Mucosa of stomach (tissue), 1 donor: ENCODE results near the gene VHLL.
A peak's percentile ranks its signal among the peaks of the same experiment; 100 is the strongest.

Experiments
- H3K27me3 ChIP-seq: one replicate; pipeline ENCODE4 v1.7.0; 2013; ENCODE audit warnings: mild to moderate bottlenecking, low read length; ENCODE audit not compliant: control insufficient read depth, insufficient read depth
- H3K36me3 ChIP-seq: one replicate; pipeline ENCODE4 v1.7.0; 2013; ENCODE audit warnings: low read length; ENCODE audit not compliant: control insufficient read depth, insufficient read depth
- H3K4me1 ChIP-seq: one replicate; pipeline ENCODE4 v1.7.0; 2013; ENCODE audit warnings: mild to moderate bottlenecking, low read length; ENCODE audit not compliant: control insufficient read depth, insufficient read depth
- H3K4me3 ChIP-seq: one replicate; pipeline ENCODE4 v1.7.0; 2013; ENCODE audit warnings: low read length
- H3K9ac ChIP-seq: one replicate; pipeline ENCODE4 v1.7.0; 2013; ENCODE audit warnings: mild to moderate bottlenecking, low read length, moderate library complexity
- H3K9me3 ChIP-seq: one replicate; pipeline ENCODE4 v1.7.0; 2013; ENCODE audit warnings: mild to moderate bottlenecking, low read length, moderate library complexity; ENCODE audit not compliant: control insufficient read depth
- donor health status: Pancreatic carcinoma.

The VHLL gene

GRCh38 chr1:156286061-156286460, 13.0 kb downstream of the VHLL start:
- H3K4me1 ChIP-seq: peaks cover 21% of the 10 kb centered on the region
- H3K9me3 ChIP-seq: no peaks in the 10 kb centered on the region
- no peak overlapping the region for H3K4me3 ChIP-seq
- no peaks in the 10 kb centered on the region for H3K27me3 ChIP-seq
- no peaks in the 10 kb centered on the region for H3K36me3 ChIP-seq
- H3K9ac ChIP-seq: no peak overlapping the region

- Histone ChIP-seq H3K27me3 (no peaks in the 10 kb centered on the region), H3K9ac (no peak overlapping the region), H3K9me3 (no peaks in the 10 kb centered on the region), H3K4me3 (no peak overlapping the region), H3K4me1 (peaks cover 22% of the 10 kb centered on the region), H3K36me3 (no peaks in the 10 kb centered on the region)
These were observed 13.7 kb downstream of the VHLL start for GRCh38 chr1:156285437-156285836.

DNA sequence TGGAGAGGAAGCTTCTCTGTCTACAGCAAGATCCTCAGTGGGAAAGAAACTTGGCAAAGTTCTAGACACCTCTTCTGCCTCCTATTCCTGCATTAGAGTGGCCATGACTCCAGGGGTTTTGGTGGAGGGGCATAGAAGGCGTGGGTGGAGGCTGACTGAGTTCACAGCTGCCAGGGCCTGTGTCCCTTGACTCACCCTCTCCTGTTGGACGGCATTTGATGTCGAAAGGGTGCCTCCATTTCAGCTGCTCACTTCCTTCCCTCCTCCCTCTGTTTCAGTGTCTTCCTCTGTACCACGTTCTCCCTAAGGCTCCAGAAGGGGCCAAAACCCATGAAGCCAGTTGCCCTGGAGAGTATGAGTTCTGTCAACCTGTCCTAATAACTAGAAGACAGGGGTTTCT, 14.3 kb downstream of the VHLL start:
- no peaks in the 10 kb centered on the region for H3K36me3 ChIP-seq
- H3K4me1 ChIP-seq: peaks cover 26% of the 10 kb centered on the region
- H3K9ac ChIP-seq: peak overlapping the region; percentile 50
- no peaks in the 10 kb centered on the region for H3K27me3 ChIP-seq
- H3K4me3 ChIP-seq: no peak overlapping the region
- H3K9me3 ChIP-seq: no peaks in the 10 kb centered on the region

GRCh38 chr1:156284112-156284511, 15.0 kb downstream of the VHLL start, which contains the start of gene TMEM79:
TMEM79 (plus strand) TSS chr1:156284325; CDS start chr1:156285227, 902 bp downstream.
- peak within 1 kb of the TSS; percentile 90 for H3K9ac ChIP-seq
- no peaks in the 10 kb centered on the region for H3K36me3 ChIP-seq
- H3K4me3 ChIP-seq: peak within 1 kb of the TSS; percentile 66
- no peaks in the 10 kb centered on the region for H3K27me3 ChIP-seq
- peaks cover 26% of the 10 kb centered on the region for H3K4me1 ChIP-seq
- no peaks in the 10 kb centered on the region for H3K9me3 ChIP-seq

GRCh38 chr1:156283521-156283920, 15.6 kb downstream of the VHLL start:
- Histone ChIP-seq H3K9ac (peak overlapping the region; percentile 90), H3K27me3 (no peaks in the 10 kb centered on the region), H3K4me3 (peak overlapping the region; percentile 66), H3K9me3 (no peaks in the 10 kb centered on the region), H3K36me3 (no peaks in the 10 kb centered on the region), H3K4me1 (peaks cover 26% of the 10 kb centered on the region)

DNA sequence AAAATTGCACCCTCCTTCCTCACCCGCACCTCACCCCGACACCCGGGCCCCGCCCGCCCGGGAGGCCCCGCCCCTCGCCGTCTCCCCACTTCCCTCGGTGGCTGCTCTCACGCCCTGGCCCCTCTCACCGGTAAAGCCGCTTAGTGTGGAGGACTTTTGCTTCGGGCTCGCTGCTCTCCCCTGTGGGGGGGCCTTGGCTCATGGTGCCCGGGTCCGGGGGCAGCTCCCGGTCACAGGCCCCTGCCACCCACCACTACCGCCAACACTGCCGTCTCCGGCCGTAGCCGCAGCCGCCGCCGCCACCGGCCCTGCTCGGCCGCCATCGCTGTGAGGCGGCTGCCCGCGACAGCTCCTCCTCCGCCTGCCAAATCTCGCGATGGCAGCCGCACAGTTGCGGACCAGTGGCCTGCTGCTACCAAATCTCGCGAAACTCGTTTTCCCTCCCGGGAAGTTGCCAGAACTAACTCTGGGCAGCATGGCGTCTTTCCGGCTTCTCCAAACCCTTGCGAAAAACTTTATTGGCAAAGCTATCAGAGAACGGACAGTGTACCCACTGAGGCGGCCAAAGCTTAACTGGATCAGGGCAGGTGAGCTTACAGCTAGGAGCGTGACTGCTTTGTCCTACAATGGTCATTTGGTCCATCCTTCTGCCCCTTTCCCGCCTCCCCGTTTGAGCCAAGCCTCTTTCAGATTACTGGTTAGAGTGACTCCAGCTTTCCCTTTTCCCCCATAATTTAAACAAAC, 16.5 kb downstream of the VHLL start, which contains the start of gene SMG5:
TSS of gene SMG5 (minus strand) at position 347 of the 744 bp plus-strand sequence. CDS start at position 202, 145 bp downstream.
- H3K4me3 ChIP-seq: peak within 1 kb of the TSS; percentile 66
- H3K4me1 ChIP-seq: peaks cover 26% of the 10 kb centered on the region
- no peaks in the 10 kb centered on the region for H3K9me3 ChIP-seq

GRCh38 chr1:156281693-156282478, 17.2 kb downstream of the VHLL start:
- H3K27me3 ChIP-seq: no peaks in the 10 kb centered on the region
- no peaks in the 10 kb centered on the region for H3K9me3 ChIP-seq
- H3K9ac ChIP-seq: peak overlapping the region; percentile 90
- H3K4me1 ChIP-seq: peaks cover 26% of the 10 kb centered on the region
- peak overlapping the region; percentile 66 for H3K4me3 ChIP-seq
- H3K36me3 ChIP-seq: peaks cover 6% of the 10 kb centered on the region

More for the DNA sequence above, 16.5 kb downstream of the VHLL start, which contains the start of gene SMG5:
- H3K36me3 ChIP-seq: peaks cover 4% of the 10 kb centered on the region
- no peaks in the 10 kb centered on the region for H3K27me3 ChIP-seq
- peak within 1 kb of the TSS; percentile 90 for H3K9ac ChIP-seq

DNA sequence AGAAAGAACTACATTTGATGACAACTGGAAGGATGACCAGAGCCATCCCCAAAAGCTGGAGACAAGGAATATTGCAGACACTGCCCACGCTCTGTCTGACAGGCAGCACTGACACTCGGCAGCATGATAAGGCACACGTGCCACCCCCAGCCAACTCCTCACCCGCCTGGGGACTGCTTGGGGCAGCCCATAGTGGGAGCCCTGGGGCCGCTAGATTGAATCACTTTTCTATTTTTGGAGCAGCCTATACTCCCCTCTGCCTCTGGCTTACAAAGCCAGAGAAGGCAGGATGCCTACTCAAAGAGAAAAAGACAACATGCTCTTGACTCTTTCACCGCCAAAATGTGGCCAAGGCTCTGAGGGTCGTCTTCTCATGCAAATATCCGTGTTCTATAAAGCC, 17.8 kb downstream of the VHLL start:
- H3K27me3 ChIP-seq: no peaks in the 10 kb centered on the region
- H3K4me3 ChIP-seq: peak overlapping the region; percentile 66
- peak overlapping the region; percentile 90 for H3K9ac ChIP-seq
- H3K4me1 ChIP-seq: peaks cover 26% of the 10 kb centered on the region
- no peaks in the 10 kb centered on the region for H3K9me3 ChIP-seq
- peaks cover 9% of the 10 kb centered on the region for H3K36me3 ChIP-seq

GRCh38 chr1:156279837-156280236, 19.3 kb downstream of the VHLL start:
- H3K4me3 ChIP-seq: no peak overlapping the region
- peaks cover 9% of the 10 kb centered on the region for H3K36me3 ChIP-seq
- no peak overlapping the region for H3K9ac ChIP-seq
- H3K4me1 ChIP-seq: peaks cover 26% of the 10 kb centered on the region
- no peaks in the 10 kb centered on the region for H3K27me3 ChIP-seq
- H3K9me3 ChIP-seq: no peaks in the 10 kb centered on the region

GRCh38 chr1:156276966-156277381, 22.1 kb downstream of the VHLL start:
- peaks cover 18% of the 10 kb centered on the region for H3K36me3 ChIP-seq
- H3K4me1 ChIP-seq: peaks cover 11% of the 10 kb centered on the region
- no peak overlapping the region for H3K4me3 ChIP-seq
- H3K9ac ChIP-seq: no peak overlapping the region
- no peaks in the 10 kb centered on the region for H3K9me3 ChIP-seq
- no peaks in the 10 kb centered on the region for H3K27me3 ChIP-seq

DNA sequence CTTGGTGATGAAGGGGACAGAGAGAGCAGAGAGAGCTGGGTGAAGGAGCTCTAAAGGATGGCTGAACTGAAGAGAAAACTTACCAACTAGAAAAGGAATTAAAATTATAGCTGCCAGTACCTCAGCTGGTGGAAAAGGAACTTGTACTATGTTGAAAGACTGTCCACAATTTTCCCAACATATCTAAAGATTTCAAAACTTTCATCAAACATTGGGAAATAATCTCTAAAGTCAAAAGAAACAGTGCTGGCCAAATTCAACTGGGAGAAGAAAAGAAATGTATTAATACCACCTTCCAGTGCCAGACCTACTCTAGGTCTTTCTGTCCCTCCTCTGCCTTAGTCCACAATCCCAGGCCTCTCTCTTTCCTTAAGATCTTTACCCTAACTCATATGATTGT, 22.6 kb downstream of the VHLL start:
- Histone ChIP-seq H3K36me3 (peaks cover 18% of the 10 kb centered on the region), H3K4me1 (peaks cover 10% of the 10 kb centered on the region), H3K9me3 (no peaks in the 10 kb centered on the region), H3K9ac (no peak overlapping the region), H3K4me3 (no peak overlapping the region), H3K27me3 (no peaks in the 10 kb centered on the region)

DNA sequence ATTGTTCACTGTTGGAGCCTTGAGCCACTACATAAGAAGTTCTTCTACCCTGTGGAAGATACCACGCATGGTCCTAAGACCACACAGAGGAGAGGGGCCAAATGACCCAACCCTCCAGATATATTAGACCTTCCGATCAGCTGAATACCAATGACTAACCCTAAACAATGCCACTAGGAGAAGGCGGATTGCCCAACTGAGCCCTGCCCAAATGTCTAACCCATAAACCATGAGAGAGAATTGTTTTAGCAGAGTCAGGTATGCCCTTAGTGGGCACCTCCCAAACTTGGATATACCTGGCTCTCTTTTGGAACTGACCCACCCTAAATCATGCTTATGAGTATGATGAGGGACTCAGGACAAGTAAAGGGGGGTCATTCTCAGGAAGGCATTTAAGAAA, 28.8 kb downstream of the VHLL start:
- H3K9ac ChIP-seq: no peak overlapping the region
- H3K9me3 ChIP-seq: no peaks in the 10 kb centered on the region
- no peaks in the 10 kb centered on the region for H3K4me1 ChIP-seq
- H3K27me3 ChIP-seq: no peaks in the 10 kb centered on the region
- no peak overlapping the region for H3K4me3 ChIP-seq
- peaks cover 29% of the 10 kb centered on the region for H3K36me3 ChIP-seq
